Measurements from ENCODE around the gene SMYD3.

DNA sequence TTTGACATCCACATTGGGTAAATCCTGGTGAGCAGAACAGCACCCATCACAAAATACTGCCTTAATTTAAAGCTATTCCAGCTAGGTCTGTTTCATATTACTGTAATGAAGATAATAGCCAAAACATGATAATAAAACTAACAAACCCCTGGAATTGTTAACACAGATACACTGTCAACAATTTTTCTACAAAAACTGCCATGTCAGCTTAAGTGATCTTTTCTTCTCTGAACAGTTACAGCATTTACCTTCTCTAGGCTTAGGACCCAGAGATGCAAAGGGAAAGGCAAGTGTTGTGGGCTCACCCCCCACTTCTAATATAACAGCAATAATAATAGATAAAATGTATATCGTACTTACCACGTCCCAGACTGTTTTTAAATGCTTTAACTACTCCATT, 92.1 kb downstream of the SMYD3 start:
- TF ChIP-seq, protein P1, sequence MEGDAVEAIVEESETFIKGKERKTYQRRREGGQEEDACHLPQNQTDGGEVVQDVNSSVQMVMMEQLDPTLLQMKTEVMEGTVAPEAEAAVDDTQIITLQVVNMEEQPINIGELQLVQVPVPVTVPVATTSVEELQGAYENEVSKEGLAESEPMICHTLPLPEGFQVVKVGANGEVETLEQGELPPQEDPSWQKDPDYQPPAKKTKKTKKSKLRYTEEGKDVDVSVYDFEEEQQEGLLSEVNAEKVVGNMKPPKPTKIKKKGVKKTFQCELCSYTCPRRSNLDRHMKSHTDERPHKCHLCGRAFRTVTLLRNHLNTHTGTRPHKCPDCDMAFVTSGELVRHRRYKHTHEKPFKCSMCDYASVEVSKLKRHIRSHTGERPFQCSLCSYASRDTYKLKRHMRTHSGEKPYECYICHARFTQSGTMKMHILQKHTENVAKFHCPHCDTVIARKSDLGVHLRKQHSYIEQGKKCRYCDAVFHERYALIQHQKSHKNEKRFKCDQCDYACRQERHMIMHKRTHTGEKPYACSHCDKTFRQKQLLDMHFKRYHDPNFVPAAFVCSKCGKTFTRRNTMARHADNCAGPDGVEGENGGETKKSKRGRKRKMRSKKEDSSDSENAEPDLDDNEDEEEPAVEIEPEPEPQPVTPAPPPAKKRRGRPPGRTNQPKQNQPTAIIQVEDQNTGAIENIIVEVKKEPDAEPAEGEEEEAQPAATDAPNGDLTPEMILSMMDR (IDR thresholded peaks at IDR 0.05; ENCODE audit: poor library complexity, severe bottlenecking): no peak
- TF ChIP-seq, protein P2, sequence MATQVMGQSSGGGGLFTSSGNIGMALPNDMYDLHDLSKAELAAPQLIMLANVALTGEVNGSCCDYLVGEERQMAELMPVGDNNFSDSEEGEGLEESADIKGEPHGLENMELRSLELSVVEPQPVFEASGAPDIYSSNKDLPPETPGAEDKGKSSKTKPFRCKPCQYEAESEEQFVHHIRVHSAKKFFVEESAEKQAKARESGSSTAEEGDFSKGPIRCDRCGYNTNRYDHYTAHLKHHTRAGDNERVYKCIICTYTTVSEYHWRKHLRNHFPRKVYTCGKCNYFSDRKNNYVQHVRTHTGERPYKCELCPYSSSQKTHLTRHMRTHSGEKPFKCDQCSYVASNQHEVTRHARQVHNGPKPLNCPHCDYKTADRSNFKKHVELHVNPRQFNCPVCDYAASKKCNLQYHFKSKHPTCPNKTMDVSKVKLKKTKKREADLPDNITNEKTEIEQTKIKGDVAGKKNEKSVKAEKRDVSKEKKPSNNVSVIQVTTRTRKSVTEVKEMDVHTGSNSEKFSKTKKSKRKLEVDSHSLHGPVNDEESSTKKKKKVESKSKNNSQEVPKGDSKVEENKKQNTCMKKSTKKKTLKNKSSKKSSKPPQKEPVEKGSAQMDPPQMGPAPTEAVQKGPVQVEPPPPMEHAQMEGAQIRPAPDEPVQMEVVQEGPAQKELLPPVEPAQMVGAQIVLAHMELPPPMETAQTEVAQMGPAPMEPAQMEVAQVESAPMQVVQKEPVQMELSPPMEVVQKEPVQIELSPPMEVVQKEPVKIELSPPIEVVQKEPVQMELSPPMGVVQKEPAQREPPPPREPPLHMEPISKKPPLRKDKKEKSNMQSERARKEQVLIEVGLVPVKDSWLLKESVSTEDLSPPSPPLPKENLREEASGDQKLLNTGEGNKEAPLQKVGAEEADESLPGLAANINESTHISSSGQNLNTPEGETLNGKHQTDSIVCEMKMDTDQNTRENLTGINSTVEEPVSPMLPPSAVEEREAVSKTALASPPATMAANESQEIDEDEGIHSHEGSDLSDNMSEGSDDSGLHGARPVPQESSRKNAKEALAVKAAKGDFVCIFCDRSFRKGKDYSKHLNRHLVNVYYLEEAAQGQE (IDR thresholded peaks at IDR 0.05; ENCODE audit: borderline replicate concordance): no peak
- TF ChIP-seq EP300 (conservative IDR thresholded peaks at IDR 0.05; ENCODE audit: poor library complexity, severe bottlenecking) (no peak), EZH2 (IDR thresholded peaks at IDR 0.05; ENCODE audit: borderline replicate concordance, insufficient read depth, low read length, poor library complexity, severe bottlenecking) (no peak), TAF1 (IDR thresholded peaks at IDR 0.05; ENCODE audit: low read depth) (no peak), POLR2AphosphoS5 (IDR thresholded peaks at IDR 0.05) (no peak), MXI1 (conservative IDR thresholded peaks at IDR 0.05; ENCODE audit: poor library complexity, severe bottlenecking) (no peak), RAD21 (conservative IDR thresholded peaks at IDR 0.05) (no peak), SMC3 (conservative IDR thresholded peaks at IDR 0.05; ENCODE audit: poor library complexity) (no peak)

Measured in neural cell (in vitro differentiated cells).